Endothelial cell of umbilical vein (primary cell): ENCODE data around the gene SLC9A3. TPM values are rescaled to one million over a fixed set of nuclear protein-coding genes. Genes with fewer than 3 reads are reported as not detected.
A peak's percentile ranks its signal among the peaks of the same experiment; 100 is the strongest.

ENCODE experiments used
- BruUV-seq: library from RNA; stranded (reverse); fragments of 400-500 nt; replicated peaks from 2 replicates; lab custom pipeline; 2021; lab: Mats Ljungman, UMichigan
- CTCF ChIA-PET: fragments of 300-600, 350-600 bp; sonication (Branson Sonifier 250); formaldehyde crosslinking; loops from one replicate; lab custom pipeline; 2021; ENCODE audit warnings: antibody characterized with exemption, inconsistent platforms; lab: Charles Lee
- POLR2A ChIA-PET: fragments of 300-600, 350-600 bp; sonication (Branson Sonifier 250); formaldehyde crosslinking; loops from one replicate; lab custom pipeline; 2021; ENCODE audit warnings: antibody characterized with exemption, inconsistent platforms; lab: Charles Lee
- DNase-seq: peaks from one replicate; pipeline ENCODE4 v3.0.0-alpha.2; 2011; ENCODE audit warnings: low read depth, low spot score
- FAIRE-seq: peaks from 2 replicates; lab custom pipeline; 2011; peaks lifted over from hg19 to GRCh38; lab: Jason Lieb, UNC
- H2AFZ ChIP-seq: 2 replicates; pipeline ENCODE4 v1.6.0; 2012; ENCODE audit warnings: low read depth, low read length, control low read depth, inconsistent platforms
- H3K27ac ChIP-seq: 2 replicates; pipeline ENCODE4 v1.5.1; 2011; ENCODE audit warnings: low read depth, mild to moderate bottlenecking, control low read depth, low read length, moderate library complexity; ENCODE audit not compliant: insufficient read depth
- H3K27me3 ChIP-seq, 2 experiments: 2 replicates each; pipeline versions ENCODE4 v1.6.0 to v1.6.1; 2011; ENCODE audit warnings: low read length in 2 of 2, mixed read lengths in 1 of 2; ENCODE audit not compliant: control insufficient read depth in 2 of 2, insufficient read depth in 2 of 2
- H3K36me3 ChIP-seq, 2 experiments: 2 replicates in 1 of 2; 3 replicates in 1 of 2; pipeline ENCODE4 v1.5.1; 2011; ENCODE audit warnings: low read length in 2 of 2, mild to moderate bottlenecking in 1 of 2, moderate library complexity in 1 of 2; ENCODE audit not compliant: control insufficient read depth in 2 of 2, insufficient read depth in 2 of 2; ENCODE audit errors: extremely low read depth in 1 of 2
- H3K4me1 ChIP-seq: 3 replicates; pipeline ENCODE4 v1.5.1; 2011; ENCODE audit warnings: mild to moderate bottlenecking, low read length; ENCODE audit not compliant: control insufficient read depth, insufficient read depth; ENCODE audit errors: extremely low read depth
- H3K4me2 ChIP-seq: 2 replicates; pipeline ENCODE4 v1.6.1; 2011; ENCODE audit warnings: low read length, control low read depth, mixed read lengths; ENCODE audit not compliant: insufficient read depth
- H3K4me3 ChIP-seq, 3 experiments: fragments of 200-600 bp in 1 of 3; sonication (generic), shearing (Covaris generic) in 1 of 3; replicated peaks in 1 of 3; 2 replicates each; pipeline ENCODE4 v1.5.1; 2011 to 2016; ENCODE audit warnings: control low read depth in 3 of 3, low read length in 3 of 3, mild to moderate bottlenecking in 2 of 3, inconsistent platforms in 1 of 3, low read depth in 1 of 3, moderate library complexity in 1 of 3; ENCODE audit not compliant: insufficient read depth in 1 of 3
- H3K79me2 ChIP-seq: 2 replicates; pipeline ENCODE4 v1.6.0; 2012; ENCODE audit warnings: low read length, inconsistent platforms; ENCODE audit not compliant: control insufficient read depth, insufficient read depth
- H3K9ac ChIP-seq: replicated peaks from 2 replicates; pipeline ENCODE3; 2011; ENCODE audit warnings: low read length, control low read depth; ENCODE audit not compliant: insufficient read depth; ENCODE audit errors: extremely low read depth
- H3K9me1 ChIP-seq: replicated peaks from 3 replicates; pipeline ENCODE4 v1.6.0; 2011; ENCODE audit warnings: mild to moderate bottlenecking, low read length; ENCODE audit not compliant: control insufficient read depth, insufficient read depth; ENCODE audit errors: extremely low read depth
- H3K9me3 ChIP-seq: replicated peaks from 2 replicates; pipeline ENCODE4 v1.5.1; 2012; ENCODE audit warnings: low read length, inconsistent platforms; ENCODE audit not compliant: control insufficient read depth, insufficient read depth
- H4K20me1 ChIP-seq: replicated peaks from 2 replicates; pipeline ENCODE3; 2011; ENCODE audit warnings: mild to moderate bottlenecking, low read length; ENCODE audit not compliant: control insufficient read depth, insufficient read depth; ENCODE audit errors: extremely low read depth
- CTCF ChIP-seq, 2 donors: IDR thresholded peaks; 1 replicate in 1 of 2; 2 replicates in 1 of 2; pipeline ENCODE4 v1.5.1; 2011; ENCODE audit warnings: low read length in 2 of 2, mild to moderate bottlenecking in 2 of 2, moderate library complexity in 2 of 2, control low read depth in 1 of 2, inconsistent platforms in 1 of 2, low read depth in 1 of 2; ENCODE audit not compliant: insufficient read depth in 1 of 2; ENCODE audit errors: extremely low read depth in 1 of 2
- FOS ChIP-seq: IDR thresholded peaks from 2 replicates; pipeline ENCODE4 v1.6.1; 2011; ENCODE audit warnings: mild to moderate bottlenecking, low read length, moderate library complexity, borderline replicate concordance; ENCODE audit not compliant: insufficient read depth
- GATA2 ChIP-seq: IDR thresholded peaks from 2 replicates; pipeline ENCODE4 v1.7.0; 2011; ENCODE audit warnings: low read depth, mild to moderate bottlenecking, moderate library complexity, mixed read lengths, low read length; ENCODE audit not compliant: insufficient read length, insufficient read depth
- MAX ChIP-seq: IDR thresholded peaks from 2 replicates; pipeline ENCODE4 v1.6.1; 2011; ENCODE audit not compliant: insufficient read depth, insufficient read length
- MYC ChIP-seq: IDR thresholded peaks from one replicate; pipeline ENCODE4 v1.6.1; 2011; ENCODE audit warnings: mild to moderate bottlenecking, low read depth, low read length
- POLR2A ChIP-seq: IDR thresholded peaks from 2 replicates; pipeline ENCODE4 v1.6.1; 2012; ENCODE audit warnings: low read depth, mild to moderate bottlenecking, control low read depth, low read length
- POLR2AphosphoS5 ChIP-seq: IDR thresholded peaks from 2 replicates; pipeline ENCODE4 v1.6.1; 2012; ENCODE audit warnings: low read depth, mild to moderate bottlenecking, control low read depth, low read length, moderate library complexity; ENCODE audit not compliant: insufficient read depth
- dilution Hi-C: fragments of 300-500 bp; cut with MboI; formaldehyde crosslinking; loops from one replicate; pipeline ENCODE4 v1.15.0; 2019; ENCODE audit warnings: low sequenced_read_pairs; ENCODE audit not compliant: extremely low pct_ligation_motif_present
- intact Hi-C: fragments of 100-400 bp; cut with micrococcal nuclease; formaldehyde crosslinking; loops from one replicate; pipeline ENCODE4 v1.10.0; 2022
- polyA plus RNA-seq, 4 experiments: library from polyadenylated mRNA; depleted of rRNA in 3 of 4; stranded (reverse) in 3 of 4; unstranded in 1 of 4; fragments of >200 nt; gene quantifications; 2 replicates each; pipeline versions ENCODE4 v1.2.1 to v1.2.3, GENCODE V29; 2011 to 2012; ENCODE audit warnings: missing spikeins in 1 of 4
- total RNA-seq: library from RNA; stranded (reverse); gene quantifications from 2 replicates; pipeline ENCODE4 v1.2.3, GENCODE V29; 2021

The SLC9A3 gene
- total and polyA plus RNA-seq, 2 donors (not counting 3 experiments of a cell fraction or from before 2014, with no cell fraction given) = 0.79 to 0.82 TPM

- peak overlapping the region; percentile 82 for H3K27ac ChIP-seq
- dilution Hi-C loops = no loop called here
- POLR2A ChIA-PET = interaction anchor here (0.6 kb wide), 1 partner anchor 1279 kb away, joined by 8 read pairs; no protein-coding TSS in a partner anchor
Observed at GRCh38 chr5:472656-473550, 51.3 kb downstream of the SLC9A3 start.

More at GRCh38 chr5:472656-473550, 51.3 kb downstream of the SLC9A3 start:
- intact Hi-C loops = loop anchor here (5.0 kb wide), 1 partner anchor 139 kb away; the partner anchor contains the start of gene CEP72
- TF ChIP-seq CTCF (IDR thresholded peaks at IDR 0.05; ENCODE audit: extremely low read depth in 1 of 2, insufficient read depth in 1 of 2, low read depth in 1 of 2, low read length in 2 of 2) (no peak), MAX (peak; percentile 80), POLR2A (peak; percentile 63), POLR2AphosphoS5 (peak; percentile 72), GATA2 (no peak), FOS (no peak), MYC (no peak)
- Histone ChIP-seq H3K79me2 (peaks cover 4% of the 10 kb centered on the region), H3K4me3 (peak overlapping the region; percentile 49 to 79 (median 55)), H2AFZ (peak overlapping the region; percentile 91), H3K4me2 (peak overlapping the region; percentile 68), H4K20me1 (no peaks in the 10 kb centered on the region), H3K9me3 (no peaks in the 10 kb centered on the region), H3K36me3 (peaks cover 0 to 2% of the 10 kb centered on the region in 2 experiments), H3K4me1 (peaks cover 6% of the 10 kb centered on the region), H3K9me1 (no peaks in the 10 kb centered on the region), H3K9ac (peak overlapping the region; percentile 76), H3K27me3 (peaks cover 5 to 10% of the 10 kb centered on the region in 2 experiments)
- CTCF ChIA-PET = interaction anchor here (1.2 to 3.5 kb wide), 4 partner anchors 24 to 430 kb away, joined by 3 to 23 read pairs (median 8); no protein-coding TSS in a partner anchor
- TSS peak; percentile 46 for BruUV-seq
- DNase-seq (peak; percentile 75), FAIRE-seq (peak; percentile 90)
